Gastrocnemius medialis (tissue), 4 donors: ENCODE measurements around the gene SORBS2.

Experiments
- CTCF ChIP-seq, 5 experiments: fragments of 450-650 bp in 3 of 5; fragments of 200-600 bp in 2 of 5; sonication (generic) in 2 of 5; IDR thresholded peaks in 4 of 5; conservative IDR thresholded peaks in 1 of 5; 1 replicate in 4 of 5; 2 replicates in 1 of 5; pipeline ENCODE4 v1.5.1; 2016 to 2019; ENCODE audit warnings: antibody characterized with exemption in 5 of 5, mild to moderate bottlenecking in 3 of 5, moderate library complexity in 3 of 5
- POLR2A ChIP-seq, 2 donors: fragments of 450-650 bp; IDR thresholded peaks; one replicate each; pipeline ENCODE4 v1.6.1; 2017; ENCODE audit warnings: antibody characterized with exemption in 2 of 2, mild to moderate bottlenecking in 2 of 2, moderate library complexity in 2 of 2

GRCh38 chr4:185793116-185793485 is 18.9 kb downstream of the SORBS2 start:
- TF ChIP-seq CTCF (IDR thresholded peaks at IDR 0.05 in 4 of 5, conservative IDR thresholded peaks at IDR 0.05 in 1 of 5) (no peak), POLR2A (IDR thresholded peaks at IDR 0.05) (no peak)
